A549 (cell line): ENCODE data around the gene MRPL2. TPM values are rescaled to one million over a fixed set of nuclear protein-coding genes. Genes with fewer than 3 reads are reported as not detected.

Source experiments
- ATAC-seq, 2 experiments: fragments of 200-7000 bp in 1 of 2; fragments of >200 bp in 1 of 2; cut with Nextera tagmentation in 1 of 2; cut with Tn5 transposase in 1 of 2; 3 replicates each; pipeline versions ENCODE4 v1.8.0 to v1.9.1; 2018 to 2020; ENCODE audit warnings: mild to moderate bottlenecking in 1 of 2, moderate library complexity in 1 of 2
- CTCF ChIA-PET: fragments of 300-600 bp; sonication (Branson Sonifier 250); formaldehyde crosslinking; extraction: SDS; loops from one replicate; lab custom pipeline; 2021; ENCODE audit warnings: antibody characterized with exemption, inconsistent platforms; lab: Yijun Ruan, JAX
- POLR2A ChIA-PET: fragments of 350-600 bp; formaldehyde crosslinking; extraction: SDS; loops from one replicate; lab custom pipeline; 2021; ENCODE audit warnings: antibody characterized with exemption, inconsistent platforms; lab: Yijun Ruan, JAX
- DNase-seq, 2 experiments: peaks; one replicate each; pipeline versions ENCODE4 v3.0.0 to v3.0.0-alpha.2; 2011 to 2016; ENCODE audit warnings: low read depth in 1 of 2, low spot score in 1 of 2
- FAIRE-seq: peaks from 2 replicates; lab custom pipeline; 2011; peaks lifted over from hg19 to GRCh38; lab: Jason Lieb, UNC
- H3K27ac ChIP-seq, 2 experiments: fragments of >200 bp; sonication (Bioruptor Twin); formaldehyde crosslinking; 3 replicates each; pipeline ENCODE4 v1.5.1; 2016 to 2017
- H3K4me1 ChIP-seq: fragments of >200 bp; sonication (Bioruptor Twin); formaldehyde crosslinking; 3 replicates; pipeline ENCODE4 v1.6.1; 2016
- H3K4me2 ChIP-seq: fragments of >200 bp; sonication (Bioruptor Twin); formaldehyde crosslinking; 3 replicates; pipeline ENCODE4 v1.6.1; 2016
- H3K4me3 ChIP-seq: fragments of >200 bp; sonication (Bioruptor Twin); formaldehyde crosslinking; 3 replicates; pipeline ENCODE4 v1.5.1; 2016
- H3K9me3 ChIP-seq: fragments of >200 bp; sonication (Bioruptor Twin); formaldehyde crosslinking; 3 replicates; pipeline ENCODE4 v1.6.1; 2016
- ATOH8 ChIP-seq: fragments of 250-450 bp; sonication (Bioruptor Pico); IDR thresholded peaks from 2 replicates; pipeline ENCODE4 v1.5.0; 2020; ENCODE audit warnings: low read depth, mild to moderate bottlenecking, moderate library complexity
- CBX8 ChIP-seq: fragments of 200-600 bp; sonication (generic); IDR thresholded peaks from 2 replicates; pipeline ENCODE4 v1.6.1; 2016
- CEBPB ChIP-seq, 2 experiments: fragments of >200 bp in 1 of 2; sonication (Bioruptor Twin) in 1 of 2; formaldehyde crosslinking in 1 of 2; IDR thresholded peaks; 2 replicates each; pipeline ENCODE4 v1.6.1; 2012 to 2016
- CHD2 ChIP-seq: fragments of 150-350 bp; IDR thresholded peaks from 2 replicates; pipeline ENCODE4 v1.6.1; 2014; ENCODE audit warnings: low read length; ENCODE audit not compliant: partially characterized antibody
- CHD4 ChIP-seq: fragments of 200-600 bp; sonication (generic); IDR thresholded peaks from 2 replicates; pipeline ENCODE4 v1.6.1; 2016; ENCODE audit warnings: antibody characterized with exemption, mild to moderate bottlenecking, borderline replicate concordance
- CTCF ChIP-seq: fragments of >200 bp; sonication (Bioruptor Twin); formaldehyde crosslinking; IDR thresholded peaks from 3 replicates; pipeline ENCODE4 v1.5.1; 2016
- EHF ChIP-seq: fragments of 250-450 bp; sonication (Bioruptor Pico); IDR thresholded peaks from 2 replicates; pipeline ENCODE4 v1.5.0; 2020; ENCODE audit warnings: mild to moderate bottlenecking
- EHMT2 ChIP-seq: fragments of 200-600 bp; sonication (generic); IDR thresholded peaks from 2 replicates; pipeline ENCODE4 v1.6.1; 2016; ENCODE audit warnings: antibody characterized with exemption, low read depth, mild to moderate bottlenecking, moderate library complexity
- FOSL2 ChIP-seq, 2 experiments: fragments of 450-650 bp in 1 of 2; fragments of >200 bp in 1 of 2; sonication (Bioruptor Twin) in 1 of 2; formaldehyde crosslinking; IDR thresholded peaks; 2 replicates each; pipeline versions ENCODE4 v1.5.0 to v1.6.1; 2016 to 2020; ENCODE audit warnings: mild to moderate bottlenecking in 1 of 2, moderate library complexity in 1 of 2
- FOXS1 ChIP-seq: fragments of 250-450 bp; sonication (Bioruptor Pico); IDR thresholded peaks from 2 replicates; pipeline ENCODE4 v1.5.0; 2020; ENCODE audit warnings: mild to moderate bottlenecking, moderate library complexity
- HOXB13 ChIP-seq: fragments of 250-450 bp; sonication (Bioruptor Pico); IDR thresholded peaks from 2 replicates; pipeline ENCODE4 v1.5.0; 2020; ENCODE audit warnings: low read depth, mild to moderate bottlenecking, moderate library complexity
- HOXB5 ChIP-seq: fragments of 250-450 bp; sonication (Bioruptor Pico); IDR thresholded peaks from 2 replicates; pipeline ENCODE4 v1.5.0; 2020; ENCODE audit warnings: mild to moderate bottlenecking, moderate library complexity
- KDM1A ChIP-seq: fragments of 200-600 bp; sonication (generic); IDR thresholded peaks from 2 replicates; pipeline ENCODE4 v1.6.1; 2016; ENCODE audit warnings: low read depth, mild to moderate bottlenecking
- MAZ ChIP-seq: fragments of 150-350 bp; IDR thresholded peaks from 2 replicates; pipeline ENCODE4 v1.6.1; 2014; ENCODE audit warnings: antibody characterized with exemption, low read depth, low read length, borderline replicate concordance
- MYC ChIP-seq: IDR thresholded peaks from 2 replicates; pipeline ENCODE4 v1.6.1; 2012; ENCODE audit warnings: mild to moderate bottlenecking, inconsistent platforms, low read length, improper control_type of control experiment, borderline replicate concordance
- NR3C1 ChIP-seq: fragments of >200 bp; sonication (Bioruptor Twin); formaldehyde crosslinking; IDR thresholded peaks from 3 replicates; pipeline ENCODE4 v1.6.1; 2017
- PBX3 ChIP-seq: IDR thresholded peaks from 2 replicates; pipeline ENCODE4 v1.6.1; 2012
- REST ChIP-seq: fragments of 200-600 bp; sonication (generic); IDR thresholded peaks from 2 replicates; pipeline ENCODE4 v1.6.1; 2016; ENCODE audit warnings: antibody characterized with exemption, mild to moderate bottlenecking, moderate library complexity
- SMC3 ChIP-seq: fragments of >200 bp; sonication (Bioruptor Twin); formaldehyde crosslinking; IDR thresholded peaks from 3 replicates; pipeline ENCODE4 v1.6.1; 2018; ENCODE audit warnings: inconsistent platforms
- TFCP2L1 ChIP-seq: fragments of 250-450 bp; sonication (Bioruptor Pico); IDR thresholded peaks from 2 replicates; pipeline ENCODE4 v1.5.0; 2021; ENCODE audit warnings: mild to moderate bottlenecking
- USF2 ChIP-seq: fragments of 450-650 bp; IDR thresholded peaks from 2 replicates; pipeline ENCODE4 v1.6.1; 2014; ENCODE audit warnings: antibody characterized with exemption
- ZNF302 ChIP-seq: fragments of 250-450 bp; sonication (Bioruptor Pico); IDR thresholded peaks from 2 replicates; pipeline ENCODE4 v1.9.0; 2021; ENCODE audit warnings: inconsistent platforms, mild to moderate bottlenecking, moderate library complexity
- WGBS: methylation state at CpG from one replicate; pipeline ENCODE4 v1.1.6; 2017; ENCODE audit errors: missing lambda C conversion rate; 5-methylcytosine and 5-hydroxymethylcytosine counted together
- polyA plus RNA-seq, 4 experiments: library from polyadenylated mRNA; depleted of rRNA in 3 of 4; stranded (reverse); fragments of >200 nt; fragmentation: RNase III in 1 of 4; extraction: RNeasy Plus Mini Kit Qiagen cat#74134 plus additional on column Dnase treatment in 1 of 4; gene quantifications; 2 replicates in 3 of 4; 3 replicates in 1 of 4; pipeline ENCODE4 v1.2.3, GENCODE V29; 2011 to 2017
- TF ChIP-seq, protein P1 (sequence below): fragments of 150-350 bp; IDR thresholded peaks from 2 replicates; pipeline ENCODE4 v1.6.1; 2014; ENCODE audit warnings: low read depth, mild to moderate bottlenecking, low read length
- TF ChIP-seq, protein P2 (sequence below): IDR thresholded peaks from 2 replicates; pipeline ENCODE4 v1.6.1; 2012; ENCODE audit warnings: low read depth, borderline replicate concordance

MRPL2 gene
- polyA plus RNA-seq, 2 of the 4 experiments (the other 2 are of a cell fraction), result 33.7 to 51.9 TPM

GRCh38 chr6:43091020-43091419 is 31.8 kb upstream of the MRPL2 start:
- ChIA-PET CTCF (no interaction called here), POLR2A (no interaction called here)
- 84% methylated on average over 4 of the region's 5 CpGs for WGBS
- Histone ChIP-seq H3K4me1 (no peaks in the 10 kb centered on the region), H3K9me3 (no peaks in the 10 kb centered on the region), H3K4me2 (no peak overlapping the region), H3K27ac (no peak overlapping the region), H3K4me3 (no peak overlapping the region)
- TF ChIP-seq HOXB5 (CRISPR knock-in tag) (no peak), FOXS1 (CRISPR knock-in tag) (no peak), EHMT2 (no peak), HOXB13 (CRISPR knock-in tag) (no peak), CHD2 (no peak), SMC3 (no peak), ZNF302 (CRISPR knock-in tag) (no peak), EHF (CRISPR knock-in tag) (no peak), NR3C1 (no peak), FOSL2 (IDR thresholded peaks at IDR 0.05) (no peak), FOSL2 (CRISPR knock-in tag; IDR thresholded peaks at IDR 0.05) (no peak), PBX3 (no peak), CTCF (no peak), CBX8 (no peak)
- TF ChIP-seq, protein P1, sequence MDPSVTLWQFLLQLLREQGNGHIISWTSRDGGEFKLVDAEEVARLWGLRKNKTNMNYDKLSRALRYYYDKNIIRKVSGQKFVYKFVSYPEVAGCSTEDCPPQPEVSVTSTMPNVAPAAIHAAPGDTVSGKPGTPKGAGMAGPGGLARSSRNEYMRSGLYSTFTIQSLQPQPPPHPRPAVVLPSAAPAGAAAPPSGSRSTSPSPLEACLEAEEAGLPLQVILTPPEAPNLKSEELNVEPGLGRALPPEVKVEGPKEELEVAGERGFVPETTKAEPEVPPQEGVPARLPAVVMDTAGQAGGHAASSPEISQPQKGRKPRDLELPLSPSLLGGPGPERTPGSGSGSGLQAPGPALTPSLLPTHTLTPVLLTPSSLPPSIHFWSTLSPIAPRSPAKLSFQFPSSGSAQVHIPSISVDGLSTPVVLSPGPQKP, result no peak
- TF ChIP-seq, protein P2, sequence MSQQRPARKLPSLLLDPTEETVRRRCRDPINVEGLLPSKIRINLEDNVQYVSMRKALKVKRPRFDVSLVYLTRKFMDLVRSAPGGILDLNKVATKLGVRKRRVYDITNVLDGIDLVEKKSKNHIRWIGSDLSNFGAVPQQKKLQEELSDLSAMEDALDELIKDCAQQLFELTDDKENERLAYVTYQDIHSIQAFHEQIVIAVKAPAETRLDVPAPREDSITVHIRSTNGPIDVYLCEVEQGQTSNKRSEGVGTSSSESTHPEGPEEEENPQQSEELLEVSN, result no peak
- no peak for DNase-seq
- ATAC-seq, result no peak
- no peak for FAIRE-seq

GRCh38 chr6:43090559-43090956 is 31.3 kb upstream of the MRPL2 start:
- no peaks in the 10 kb centered on the region for H3K9me3 ChIP-seq
- H3K4me3 ChIP-seq, result no peak overlapping the region
- no peak for DNase-seq
- ChIA-PET POLR2A (no interaction called here), CTCF (no interaction called here)
- H3K27ac ChIP-seq, result no peak overlapping the region
- WGBS, result 47% methylated on average over 2 of the region's 2 CpGs
- no peak for ATAC-seq
- no peak overlapping the region for H3K4me2 ChIP-seq
- no peak for FAIRE-seq
- no peaks in the 10 kb centered on the region for H3K4me1 ChIP-seq
- TF ChIP-seq CEBPB (IDR thresholded peaks at IDR 0.05) (no peak), TFCP2L1 (CRISPR knock-in tag) (no peak), USF2 (no peak), PBX3 (no peak), MAZ (no peak), KDM1A (no peak), CHD4 (no peak), REST (no peak), ATOH8 (CRISPR knock-in tag) (no peak), MYC (no peak)
- TF ChIP-seq, protein P1, result no peak
